HG02943 (cell line): ENCODE measurements around the gene E4F1.

Source experiments
- ATAC-seq: cut with Tn5 transposase; IDR thresholded peaks from one replicate; pipeline ENCODE4 v1.9.1; 2021; ENCODE audit warnings: mild to moderate bottlenecking, low read depth, moderate library complexity; ENCODE audit not compliant: unreplicated experiment

The E4F1 gene

DNA sequence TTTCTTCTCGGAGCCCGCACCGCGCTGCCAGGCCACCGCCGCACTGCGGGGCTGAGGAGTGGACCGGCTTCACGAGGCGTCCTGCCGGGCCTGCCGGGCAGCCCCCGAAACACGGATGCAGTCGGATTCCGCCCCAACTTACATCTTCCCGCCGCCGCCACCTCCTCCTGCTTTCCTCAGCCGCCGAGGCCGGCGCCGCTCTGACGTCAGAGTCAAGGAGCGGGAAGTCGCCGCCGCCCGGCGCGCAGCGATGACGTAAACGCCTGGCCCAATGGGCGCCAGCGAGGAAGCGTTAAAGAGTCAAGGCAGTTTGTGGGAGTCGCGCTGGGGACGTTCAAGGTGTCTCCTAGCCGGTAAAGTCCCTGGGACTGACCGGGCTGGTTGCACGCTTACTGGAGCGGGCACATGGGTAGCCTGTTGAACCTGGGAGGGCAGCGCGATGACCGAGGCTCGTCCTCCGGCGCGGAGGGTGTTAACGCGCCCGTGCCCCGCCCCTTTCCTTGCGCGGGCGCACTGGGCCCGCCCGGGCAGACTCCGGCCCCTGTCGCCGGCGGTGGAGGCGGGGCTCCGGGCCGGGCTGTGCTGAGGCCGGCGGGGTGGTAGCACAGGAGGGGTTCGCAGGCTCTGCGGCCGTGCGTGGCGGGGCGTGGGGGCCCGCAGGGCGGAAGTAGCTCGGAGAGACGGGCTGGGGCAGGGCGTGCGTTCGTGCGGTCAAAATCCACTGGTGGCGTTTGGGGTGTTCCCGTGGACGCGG lies 44.7 kb downstream of the E4F1 start, which contains the start of gene RNPS1:
RNPS1 (minus strand) TSS at position 214 of the 754 bp plus-strand sequence. CDS start 3,483 bp downstream, outside the sequence.
- peak; percentile 76 for ATAC-seq

- no peak for ATAC-seq
Observed at GRCh38 chr16:2270070-2270462, 46.7 kb downstream of the E4F1 start.

- no peak for ATAC-seq
Observed at GRCh38 chr16:2270588-2271470, 47.4 kb downstream of the E4F1 start.

DNA sequence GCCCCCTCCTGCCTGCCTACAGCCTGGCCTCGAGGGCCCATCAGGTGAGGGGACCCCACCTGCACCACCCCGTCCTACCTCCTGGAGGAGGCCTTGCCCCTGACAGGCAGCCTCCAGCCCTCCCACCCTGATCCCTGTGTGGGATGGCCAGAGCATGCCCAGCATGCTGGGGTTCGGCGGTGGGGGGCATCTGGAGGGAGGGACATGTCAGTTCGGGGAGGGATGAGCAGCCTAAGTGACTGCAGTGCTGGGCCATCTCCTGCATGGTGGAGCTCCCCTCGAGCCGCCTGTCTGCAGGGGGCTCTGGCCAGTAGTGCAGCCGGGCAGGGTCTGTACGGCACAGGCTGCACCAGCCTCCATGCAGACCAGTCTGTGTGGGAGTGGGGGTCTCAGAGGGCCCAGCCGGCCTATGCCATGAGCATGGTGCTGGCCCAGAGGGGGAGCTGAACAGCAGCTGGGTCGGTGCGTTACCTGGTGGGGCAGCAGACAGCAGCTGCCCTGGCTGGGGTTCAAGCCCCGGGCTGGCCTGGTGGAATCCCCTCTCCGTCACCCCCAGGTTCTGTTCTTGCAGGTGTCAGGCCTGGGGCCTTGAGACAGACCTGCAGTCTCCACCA lies 48.6 kb downstream of the E4F1 start:
- no peak for ATAC-seq

DNA sequence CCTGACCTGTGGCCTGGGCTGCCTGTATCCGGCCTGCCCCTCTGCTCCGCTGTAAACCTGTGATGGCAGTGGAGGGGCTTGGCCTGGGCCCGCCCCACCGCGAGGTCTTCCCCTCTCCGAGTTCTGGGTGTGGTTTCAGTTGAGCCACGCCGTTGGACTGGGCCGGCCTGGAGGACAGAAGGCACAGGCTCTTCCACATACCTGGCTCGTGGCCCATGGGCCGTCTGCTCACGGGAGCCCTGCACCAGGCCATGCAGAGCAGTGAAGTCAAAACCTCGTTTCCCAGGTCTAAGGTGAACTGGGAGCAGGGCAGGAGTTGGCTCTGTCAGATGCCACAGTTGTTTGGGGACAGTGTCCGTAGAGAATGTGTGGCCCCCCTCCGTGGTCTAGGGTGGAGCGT lies 50.1 kb downstream of the E4F1 start:
- ATAC-seq = no peak

DNA sequence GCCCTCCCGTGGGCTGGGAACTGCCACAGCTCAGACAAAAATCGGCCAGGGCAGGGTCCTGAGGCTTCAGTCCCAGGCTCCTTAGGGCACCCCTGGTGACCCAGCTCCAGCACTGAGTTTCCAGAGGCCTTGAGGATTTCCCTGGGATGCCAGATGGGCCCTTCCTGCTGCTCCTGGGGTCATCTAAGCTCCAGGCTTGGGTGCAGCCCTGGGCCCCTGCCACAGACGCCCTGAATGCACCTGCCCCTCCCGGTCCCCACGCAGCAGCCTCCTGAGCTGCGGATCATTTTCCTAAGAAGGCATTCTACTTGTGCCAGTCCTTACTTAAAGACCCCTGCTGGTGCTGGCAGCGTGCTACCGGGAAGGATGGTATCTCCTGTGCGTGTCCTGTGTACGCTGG lies 50.5 kb downstream of the E4F1 start:
- ATAC-seq = no peak

GRCh38 chr16:2275476-2276367 lies 52.3 kb downstream of the E4F1 start:
- no peak for ATAC-seq

- no peak for ATAC-seq
Observed at GRCh38 chr16:2276368-2277195, 53.2 kb downstream of the E4F1 start.

DNA sequence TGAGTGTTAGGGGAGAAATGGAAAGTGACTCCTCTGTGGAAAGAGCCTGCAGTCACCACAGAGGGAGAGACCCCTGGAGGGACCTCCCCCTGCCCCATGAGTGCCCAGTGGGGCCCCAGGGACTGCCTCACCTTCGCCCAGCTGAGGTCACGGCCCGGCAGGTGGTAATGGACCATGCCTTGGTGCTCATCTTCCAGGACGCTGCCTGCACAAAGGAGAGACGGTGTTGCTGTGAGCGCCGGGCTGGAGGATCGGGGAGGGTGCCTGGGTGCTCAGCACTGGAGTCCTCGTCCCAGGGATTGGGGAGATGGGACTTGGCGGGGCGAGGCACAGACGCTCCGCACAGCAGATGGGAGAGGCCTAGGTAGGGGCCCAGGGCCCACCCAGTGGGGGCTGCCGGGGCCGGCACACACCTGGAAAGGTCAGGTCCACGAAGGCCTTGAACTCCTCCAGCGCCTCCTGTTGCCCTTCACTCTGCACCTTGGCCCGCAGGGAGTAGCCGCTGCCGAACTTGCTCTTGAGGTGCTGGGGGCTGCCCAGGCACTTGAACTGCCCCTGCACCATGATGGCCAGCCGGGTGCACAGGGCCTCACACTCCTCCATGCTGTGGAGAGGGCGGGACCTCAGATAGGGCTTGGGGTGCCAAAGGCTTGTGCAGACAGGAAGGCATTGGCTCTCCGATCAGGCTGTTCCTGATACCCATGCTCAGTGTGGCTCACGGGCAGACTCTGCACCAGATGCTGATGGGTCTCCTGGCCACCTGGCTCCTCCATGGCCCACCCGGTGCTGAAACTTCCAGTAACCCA lies 54.3 kb downstream of the E4F1 start:
- ATAC-seq = no peak

DNA sequence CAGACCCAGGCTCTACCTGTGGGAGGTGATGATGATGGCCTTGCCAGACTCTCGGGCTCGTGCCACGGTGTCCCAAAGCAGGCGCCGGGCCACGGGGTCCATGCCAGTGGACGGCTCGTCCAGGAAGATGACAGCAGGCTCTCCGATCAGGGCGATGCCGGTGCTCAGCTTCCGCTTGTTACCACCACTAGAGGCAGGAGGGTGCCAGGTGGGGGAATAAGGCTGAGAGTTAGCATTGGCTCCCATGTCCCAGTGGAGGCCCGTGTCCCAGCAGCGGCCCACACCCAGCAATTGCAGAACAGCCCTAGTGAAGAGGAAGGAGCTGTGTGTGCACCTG lies 54.8 kb downstream of the E4F1 start:
- ATAC-seq = no peak

- no peak for ATAC-seq
Observed at GRCh38 chr16:2278956-2279800, 55.8 kb downstream of the E4F1 start.

DNA sequence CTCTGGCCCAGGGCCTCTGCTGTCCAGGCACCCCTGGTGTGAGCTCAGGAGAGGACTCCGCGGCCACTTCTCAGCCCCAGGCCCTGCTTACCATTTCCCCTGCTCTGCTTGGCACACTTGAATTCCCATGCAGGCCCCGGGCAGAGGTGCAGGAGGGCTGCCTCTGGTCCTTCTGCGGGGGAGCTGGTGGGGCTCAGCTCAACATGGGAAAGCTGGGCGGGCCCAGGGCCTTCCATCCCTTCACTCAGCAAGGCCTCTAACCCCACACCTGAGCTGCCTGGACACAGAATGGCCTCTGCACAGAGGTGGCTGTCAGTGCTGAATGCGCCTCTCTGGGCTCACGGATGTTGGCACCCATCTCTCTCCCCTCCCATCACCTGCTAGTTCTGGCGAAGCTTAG lies 57.1 kb downstream of the E4F1 start:
- no peak for ATAC-seq

DNA sequence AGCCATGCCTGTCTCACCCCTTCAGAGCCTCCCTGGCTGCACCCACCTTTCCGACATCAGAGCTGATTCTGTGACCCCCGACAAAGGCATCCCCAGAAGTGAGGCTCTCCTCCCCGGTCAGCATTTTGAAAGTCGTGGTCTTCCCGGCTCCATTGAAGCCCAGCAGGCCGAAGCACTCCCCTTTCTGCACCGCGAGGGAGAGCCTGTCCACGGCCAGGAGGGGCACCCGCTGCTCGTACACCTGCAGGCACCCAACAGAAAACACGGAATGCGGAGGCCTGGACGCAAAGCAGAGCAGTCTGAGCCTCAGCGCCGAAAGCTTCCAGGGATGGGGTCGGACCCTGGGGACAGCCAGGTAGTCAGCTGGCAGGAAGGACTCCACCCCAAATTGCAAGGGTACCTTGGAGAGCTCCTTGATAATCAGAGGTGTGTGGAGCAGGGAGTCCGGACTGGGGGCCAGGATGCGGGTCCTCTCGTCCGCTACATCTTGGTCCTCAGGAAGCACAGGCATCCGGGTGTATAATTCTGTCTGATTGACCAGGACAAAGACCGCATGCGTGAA lies 57.7 kb downstream of the E4F1 start:
- ATAC-seq = no peak

DNA sequence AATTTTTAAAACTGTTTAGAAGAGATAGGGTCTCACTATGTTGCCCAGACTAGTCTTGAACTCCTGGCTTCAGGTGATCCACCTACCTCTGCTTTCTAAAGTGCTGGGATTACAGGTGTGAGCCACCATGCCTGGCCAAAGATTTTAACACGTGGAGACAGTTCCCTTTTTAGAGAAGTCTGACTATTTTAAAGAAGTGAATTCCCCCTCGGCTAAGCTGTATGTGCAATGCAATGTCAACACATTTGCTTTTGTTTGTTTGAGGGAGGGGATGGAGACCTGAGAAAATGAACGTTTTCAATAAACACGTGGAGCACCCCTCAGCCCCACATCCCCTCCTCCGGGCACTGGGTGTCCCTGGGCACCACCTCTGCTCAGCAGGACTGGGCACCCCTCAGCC lies 58.9 kb downstream of the E4F1 start:
- no peak for ATAC-seq

GRCh38 chr16:2282866-2283555 lies 59.6 kb downstream of the E4F1 start:
- no peak for ATAC-seq

- ATAC-seq = no peak
Observed at GRCh38 chr16:2284001-2284770, 60.8 kb downstream of the E4F1 start.
